Left ventricle myocardium inferior (tissue), 1 donor: Measurements from ENCODE around the gene SP6. TPM values are rescaled to one million over a fixed set of nuclear protein-coding genes. Genes with fewer than 3 reads are reported as not detected.

Source experiments
- DNase-seq: peaks from one replicate; pipeline ENCODE4 v3.0.0-alpha.2; 2020
- H3K27ac ChIP-seq: fragments of 200-600 bp; replicated peaks from 2 replicates; pipeline ENCODE4 v1.8.0; 2021
- H3K27me3 ChIP-seq: fragments of 200-600 bp; 2 replicates; pipeline ENCODE4 v1.8.0; 2021; ENCODE audit warnings: low read depth
- H3K36me3 ChIP-seq: fragments of 200-600 bp; 2 replicates; pipeline ENCODE4 v1.8.0; 2021
- H3K4me1 ChIP-seq: fragments of 200-600 bp; 2 replicates; pipeline ENCODE4 v1.8.0; 2021
- H3K4me3 ChIP-seq: fragments of 200-600 bp; 2 replicates; pipeline ENCODE4 v1.8.0; 2021; ENCODE audit warnings: mild to moderate bottlenecking, moderate library complexity
- H3K9me3 ChIP-seq: fragments of 200-600 bp; replicated peaks from 2 replicates; pipeline ENCODE4 v1.8.0; 2021
- CTCF ChIP-seq: fragments of 200-600 bp; IDR thresholded peaks from 2 replicates; pipeline ENCODE4 v1.8.0; 2021; ENCODE audit warnings: antibody characterized with exemption, mild to moderate bottlenecking, borderline replicate concordance
- intact Hi-C: fragments of 100-400 bp; cut with micrococcal nuclease; formaldehyde crosslinking; loops from one replicate; pipeline ENCODE4 v1.11.0; 2022
- total RNA-seq: library from RNA; stranded (reverse); fragmentation: NEBNext Ultra II Directional; extraction: Animal tissue kit (Norgen Biotek cat#: 25700); gene quantifications from one replicate; pipeline ENCODE4 v1.2.1, GENCODE V29; 2021
- donor health status: DM: no; HTN: yes; CAD: no; lungs with severe emphysema.

Gene SP6
- total RNA-seq, 1 donor from 2014 or later: 0.16 TPM

GRCh38 chr17:47895856-47896671, 45.1 kb upstream of the SP6 start, which contains the start of gene SP2:
Gene SP2 (plus strand): TSS chr17:47896236. CDS start chr17:47896287, 51 bp downstream.
- peak; percentile 99 for DNase-seq
- intact Hi-C loops: no loop called here
- Histone ChIP-seq H3K9me3 (no peaks in the 10 kb centered on the region), H3K4me3 (peak within 1 kb of the TSS; percentile 89), H3K36me3 (no peaks in the 10 kb centered on the region), H3K27ac (peak within 1 kb of the TSS; percentile 99), H3K27me3 (no peaks in the 10 kb centered on the region), H3K4me1 (peaks cover 61% of the 10 kb centered on the region)
- no peak for TF ChIP-seq CTCF

GRCh38 chr17:47895347-47895855, 44.4 kb upstream of the SP6 start:
- Histone ChIP-seq H3K27me3 (no peaks in the 10 kb centered on the region), H3K36me3 (no peaks in the 10 kb centered on the region), H3K4me3 (peak overlapping the region; percentile 89), H3K9me3 (no peaks in the 10 kb centered on the region), H3K27ac (peak overlapping the region; percentile 99), H3K4me1 (peaks cover 55% of the 10 kb centered on the region)
- no peak for TF ChIP-seq CTCF
- intact Hi-C loops: no loop called here
- no peak for DNase-seq

- peak overlapping the region; percentile 99 for H3K27ac ChIP-seq
- H3K36me3 ChIP-seq: no peaks in the 10 kb centered on the region
- intact Hi-C loops: no loop called here
- H3K4me3 ChIP-seq: peak overlapping the region; percentile 89
- DNase-seq: no peak
- no peaks in the 10 kb centered on the region for H3K9me3 ChIP-seq
- H3K4me1 ChIP-seq: peaks cover 48% of the 10 kb centered on the region
- TF ChIP-seq CTCF: no peak
- no peaks in the 10 kb centered on the region for H3K27me3 ChIP-seq
Measured at GRCh38 chr17:47894498-47895346, 43.8 kb upstream of the SP6 start.

GRCh38 chr17:47891545-47892088, 40.7 kb upstream of the SP6 start:
- TF ChIP-seq CTCF: no peak
- DNase-seq: no peak
- no peaks in the 10 kb centered on the region for H3K27me3 ChIP-seq
- H3K4me3 ChIP-seq: no peak overlapping the region
- H3K27ac ChIP-seq: no peak overlapping the region
- H3K36me3 ChIP-seq: no peaks in the 10 kb centered on the region
- intact Hi-C loops: loop anchor here (2.0 kb wide), 1 partner anchor 51 kb away; the partner anchor contains the start of gene SCRN2
- peaks cover 17% of the 10 kb centered on the region for H3K4me1 ChIP-seq
- H3K9me3 ChIP-seq: no peaks in the 10 kb centered on the region
